ES-I3 (cell line): Measurements from ENCODE around the gene LMF1.
"Not testable (repeated sequence)": the region's sequence is repeated elsewhere in the genome, so short reads cannot be mapped to it uniquely, and the experiment has no call there.

Experiments used
- H3K36me3 ChIP-seq: 2 replicates; pipeline ENCODE4 v1.6.1; 2013; ENCODE audit warnings: mild to moderate bottlenecking, low read length, control low read depth, moderate library complexity; ENCODE audit not compliant: insufficient read depth
- H3K4me1 ChIP-seq: 2 replicates; pipeline ENCODE4 v1.6.1; 2013; ENCODE audit warnings: mild to moderate bottlenecking, control low read depth, low read length; ENCODE audit not compliant: insufficient read depth
- H3K9ac ChIP-seq: 2 replicates; pipeline ENCODE4 v1.6.1; 2013; ENCODE audit warnings: low read depth, mild to moderate bottlenecking, low read length, moderate library complexity
- H3K9me3 ChIP-seq: 2 replicates; pipeline ENCODE4 v1.6.1; 2013; ENCODE audit warnings: mild to moderate bottlenecking, low read length, moderate library complexity; ENCODE audit not compliant: control insufficient read depth, insufficient read depth

Gene LMF1

GRCh38 chr16:871562-872345 lies 99.0 kb downstream of the LMF1 start:
- Histone ChIP-seq H3K36me3 (no peaks in the 10 kb centered on the region), H3K9me3 (no peaks in the 10 kb centered on the region), H3K9ac (no peak overlapping the region), H3K4me1 (no peaks in the 10 kb centered on the region)

GRCh38 chr16:870856-871561 lies 99.8 kb downstream of the LMF1 start:
- no peaks in the 10 kb centered on the region for H3K9me3 ChIP-seq
- no peak overlapping the region for H3K9ac ChIP-seq
- H3K36me3 ChIP-seq, result no peaks in the 10 kb centered on the region
- H3K4me1 ChIP-seq, result no peaks in the 10 kb centered on the region

GRCh38 chr16:869823-870641 lies 100.8 kb downstream of the LMF1 start:
- Histone ChIP-seq H3K9me3 (no peaks in the 10 kb centered on the region), H3K9ac (no peak overlapping the region), H3K36me3 (no peaks in the 10 kb centered on the region), H3K4me1 (no peaks in the 10 kb centered on the region)

- no peaks in the 10 kb centered on the region for H3K4me1 ChIP-seq
- H3K36me3 ChIP-seq, result no peaks in the 10 kb centered on the region
- H3K9me3 ChIP-seq, result no peaks in the 10 kb centered on the region
- H3K9ac ChIP-seq, result no peak overlapping the region
These were observed 101.7 kb downstream of the LMF1 start for GRCh38 chr16:868846-869822.

- Histone ChIP-seq H3K4me1 (no peaks in the 10 kb centered on the region), H3K9me3 (no peaks in the 10 kb centered on the region), H3K36me3 (no peaks in the 10 kb centered on the region), H3K9ac (no peak overlapping the region)
These were observed 102.4 kb downstream of the LMF1 start for GRCh38 chr16:868386-868755.

GRCh38 chr16:867421-868385 lies 103.1 kb downstream of the LMF1 start:
- Histone ChIP-seq H3K9ac (no peak overlapping the region), H3K4me1 (no peaks in the 10 kb centered on the region), H3K9me3 (no peaks in the 10 kb centered on the region), H3K36me3 (no peaks in the 10 kb centered on the region)

- no peaks in the 10 kb centered on the region for H3K9me3 ChIP-seq
- no peaks in the 10 kb centered on the region for H3K36me3 ChIP-seq
- H3K4me1 ChIP-seq, result no peaks in the 10 kb centered on the region
- H3K9ac ChIP-seq, result no peak overlapping the region
These were observed 104.4 kb downstream of the LMF1 start for GRCh38 chr16:866252-866896.

GRCh38 chr16:865026-865425 lies 105.8 kb downstream of the LMF1 start:
- H3K9me3 ChIP-seq, result no peaks in the 10 kb centered on the region
- H3K9ac ChIP-seq, result no peak overlapping the region
- H3K4me1 ChIP-seq, result no peaks in the 10 kb centered on the region
- no peaks in the 10 kb centered on the region for H3K36me3 ChIP-seq

GRCh38 chr16:861446-861845 lies 109.3 kb downstream of the LMF1 start:
- Histone ChIP-seq H3K4me1 (no peaks in the 10 kb centered on the region), H3K36me3 (no peaks in the 10 kb centered on the region), H3K9ac (no peak overlapping the region), H3K9me3 (no peaks in the 10 kb centered on the region)

- Histone ChIP-seq H3K4me1 (no peaks in the 10 kb centered on the region), H3K36me3 (no peaks in the 10 kb centered on the region), H3K9ac (no peak overlapping the region), H3K9me3 (no peaks in the 10 kb centered on the region)
These were observed 109.9 kb downstream of the LMF1 start for GRCh38 chr16:860891-861290.

GRCh38 chr16:858971-859370 lies 111.8 kb downstream of the LMF1 start:
- not testable (repeated sequence) for H3K9ac ChIP-seq, H3K36me3 ChIP-seq, H3K9me3 ChIP-seq, H3K4me1 ChIP-seq

GRCh38 chr16:858441-858840 lies 112.3 kb downstream of the LMF1 start:
- H3K4me1 ChIP-seq, H3K9me3 ChIP-seq, H3K36me3 ChIP-seq, H3K9ac ChIP-seq: not testable (repeated sequence)

GRCh38 chr16:856811-857210 lies 114.0 kb downstream of the LMF1 start:
- Histone ChIP-seq H3K9ac (no peak overlapping the region), H3K36me3 (no peaks in the 10 kb centered on the region), H3K4me1 (no peaks in the 10 kb centered on the region), H3K9me3 (no peaks in the 10 kb centered on the region)
